ENCODE results near the gene STK31.
"Not testable (repeated sequence)": the region's sequence is repeated elsewhere in the genome, so short reads cannot be mapped to it uniquely, and the experiment has no call there.

Gene STK31

DNA sequence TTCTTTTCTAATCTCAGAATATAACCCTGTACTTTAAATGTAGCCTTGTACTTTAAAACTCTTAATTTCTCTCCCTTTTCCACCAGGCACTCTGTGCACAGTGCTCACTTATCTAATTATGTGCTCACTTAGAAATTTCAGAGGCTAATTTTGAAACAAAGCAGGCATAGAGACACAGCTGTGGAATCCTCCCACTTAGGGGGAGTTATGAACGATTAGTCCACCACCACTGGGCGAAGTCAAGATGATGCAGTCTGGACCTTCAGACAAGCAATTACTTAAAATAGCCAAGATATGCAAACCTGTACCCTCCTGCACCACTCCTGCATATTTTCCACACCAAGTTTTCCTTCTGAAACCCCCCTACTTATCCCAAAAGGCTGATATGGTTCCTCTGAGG, 143.0 kb downstream of the STK31 start:
- ChIA-PET CTCF (interaction anchor here (1.5 kb wide), 1 partner anchor 9 kb away, joined by 7 read pairs; no protein-coding TSS in a partner anchor), POLR2A (no interaction called here)
- H3K4me3 ChIP-seq (ENCODE audit: low read depth, low read length): no peak overlapping the region
- TF ChIP-seq, protein P1, sequence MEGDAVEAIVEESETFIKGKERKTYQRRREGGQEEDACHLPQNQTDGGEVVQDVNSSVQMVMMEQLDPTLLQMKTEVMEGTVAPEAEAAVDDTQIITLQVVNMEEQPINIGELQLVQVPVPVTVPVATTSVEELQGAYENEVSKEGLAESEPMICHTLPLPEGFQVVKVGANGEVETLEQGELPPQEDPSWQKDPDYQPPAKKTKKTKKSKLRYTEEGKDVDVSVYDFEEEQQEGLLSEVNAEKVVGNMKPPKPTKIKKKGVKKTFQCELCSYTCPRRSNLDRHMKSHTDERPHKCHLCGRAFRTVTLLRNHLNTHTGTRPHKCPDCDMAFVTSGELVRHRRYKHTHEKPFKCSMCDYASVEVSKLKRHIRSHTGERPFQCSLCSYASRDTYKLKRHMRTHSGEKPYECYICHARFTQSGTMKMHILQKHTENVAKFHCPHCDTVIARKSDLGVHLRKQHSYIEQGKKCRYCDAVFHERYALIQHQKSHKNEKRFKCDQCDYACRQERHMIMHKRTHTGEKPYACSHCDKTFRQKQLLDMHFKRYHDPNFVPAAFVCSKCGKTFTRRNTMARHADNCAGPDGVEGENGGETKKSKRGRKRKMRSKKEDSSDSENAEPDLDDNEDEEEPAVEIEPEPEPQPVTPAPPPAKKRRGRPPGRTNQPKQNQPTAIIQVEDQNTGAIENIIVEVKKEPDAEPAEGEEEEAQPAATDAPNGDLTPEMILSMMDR (IDR thresholded peaks at IDR 0.05; ENCODE audit: insufficient read depth, low read length, missing control alignments): no peak
- DNase-seq (ENCODE audit: low read depth, low spot score): no peak

DNA sequence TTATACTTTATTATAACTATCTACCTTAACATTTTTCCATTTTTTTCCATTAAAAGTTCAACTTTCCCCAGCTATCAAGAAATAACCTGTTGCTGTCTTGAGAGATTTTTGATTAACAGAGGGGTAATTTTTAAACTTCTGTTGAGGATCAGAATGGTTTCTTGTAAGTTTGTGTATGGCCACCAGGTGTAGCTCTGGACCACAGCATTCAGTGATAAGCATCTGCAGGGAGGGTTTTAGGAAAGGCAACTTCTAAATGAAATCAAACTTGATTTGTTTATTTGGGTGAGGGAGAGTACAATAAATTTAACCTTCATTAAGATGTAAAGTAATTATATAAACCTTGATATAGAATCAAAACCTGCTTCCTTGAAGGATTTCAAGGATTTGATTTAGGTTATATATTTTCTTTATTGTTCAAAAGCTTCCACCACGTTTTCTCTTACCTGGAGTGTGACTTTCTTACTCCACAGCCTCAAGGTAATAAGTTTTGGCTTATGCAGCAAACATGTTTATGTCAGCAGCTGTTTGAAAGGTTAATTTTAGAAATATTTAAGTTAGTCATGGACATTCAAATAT, 153.3 kb downstream of the STK31 start:
- TF ChIP-seq, protein P1 (IDR thresholded peaks at IDR 0.05; ENCODE audit: insufficient read depth, low read length, missing control alignments): peak; percentile 54
- POLR2A ChIA-PET: no interaction called here
- no peak for DNase-seq (ENCODE audit: low read depth, low spot score)
- no peak overlapping the region for H3K4me3 ChIP-seq (ENCODE audit: low read depth, low read length)
- CTCF ChIA-PET: interaction anchor here (0.9 to 4.3 kb wide), 11 partner anchors 11 to 1235 kb away, joined by 3 to 36 read pairs (median 3); no protein-coding TSS in a partner anchor

DNA sequence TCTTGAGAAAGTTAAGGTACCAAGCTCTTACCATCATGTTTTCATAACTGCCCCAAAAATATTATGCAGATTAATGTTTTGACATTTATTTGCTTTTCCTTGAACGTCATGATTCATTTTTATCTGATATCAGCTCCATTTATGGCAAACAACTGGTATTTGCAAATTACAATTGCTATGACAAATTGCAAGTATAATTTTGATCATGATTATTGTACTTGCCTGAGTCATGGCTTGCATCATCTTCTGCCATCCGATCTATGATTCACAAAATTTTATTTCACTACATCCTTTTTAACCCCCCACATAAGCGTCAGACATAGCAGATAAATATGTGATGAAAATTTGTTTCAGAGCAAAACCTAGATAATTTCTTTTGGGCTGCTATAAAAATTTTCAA, 155.0 kb downstream of the STK31 start:
- TF ChIP-seq, protein P1 (IDR thresholded peaks at IDR 0.05; ENCODE audit: insufficient read depth, low read length, missing control alignments): no peak
- DNase-seq (ENCODE audit: low read depth, low spot score): peak; percentile 36
- CTCF ChIA-PET: interaction anchor here (1.2 to 4.3 kb wide), 6 partner anchors 18 to 1233 kb away, joined by 3 to 36 read pairs (median 6); no protein-coding TSS in a partner anchor

DNA sequence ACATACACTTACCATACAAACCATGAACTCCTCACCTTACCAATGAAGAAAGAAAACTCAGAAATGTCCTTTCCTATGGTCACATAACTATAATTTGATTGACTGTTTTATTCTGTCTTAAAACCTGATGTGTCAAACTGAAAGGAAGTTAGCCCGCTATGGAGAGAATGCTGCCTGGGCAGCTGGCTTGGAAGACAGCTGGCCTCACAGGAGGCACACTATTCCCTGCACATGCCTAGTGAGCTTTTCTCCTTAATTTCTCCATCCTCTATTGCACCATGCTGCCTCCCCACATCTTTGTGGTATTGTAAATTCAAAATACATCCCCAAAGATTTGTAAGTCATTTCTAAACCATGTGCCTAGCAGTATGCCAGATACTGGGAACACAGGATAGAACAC, 163.3 kb downstream of the STK31 start:
- ChIA-PET CTCF (no interaction called here), POLR2A (no interaction called here)
- TF ChIP-seq, protein P1 (IDR thresholded peaks at IDR 0.05; ENCODE audit: insufficient read depth, low read length, missing control alignments): no peak
- no peak for DNase-seq (ENCODE audit: low read depth, low spot score)
- H3K4me3 ChIP-seq (ENCODE audit: low read depth, low read length): no peak overlapping the region

More for the DNA sequence above, 155.0 kb downstream of the STK31 start:
- H3K4me3 ChIP-seq (ENCODE audit: low read depth, low read length): no peak overlapping the region
- POLR2A ChIA-PET: no interaction called here

DNA sequence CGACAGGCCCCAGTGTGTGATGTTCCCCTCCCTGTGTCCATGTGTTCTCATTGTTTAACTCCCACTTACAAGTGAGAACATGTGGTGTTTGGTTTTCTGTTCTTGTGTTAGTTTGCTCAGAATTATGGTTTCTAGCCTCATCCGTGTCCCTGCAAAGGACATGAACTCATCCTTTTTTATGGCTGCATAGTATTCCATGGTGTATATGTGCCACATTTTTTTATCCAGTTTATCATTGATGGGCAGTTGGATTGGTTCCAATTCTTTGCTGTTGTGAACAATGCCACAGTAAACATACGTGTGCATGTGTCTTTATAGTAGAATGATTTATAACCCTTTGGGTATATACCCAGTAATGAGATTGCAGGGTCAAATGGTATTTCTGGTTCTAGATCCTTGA, 166.5 kb downstream of the STK31 start:
- H3K4me3 ChIP-seq (ENCODE audit: low read depth, low read length); CTCF ChIA-PET; DNase-seq (ENCODE audit: low read depth, low spot score); POLR2A ChIA-PET: not testable (repeated sequence)

Data from AG04449 (cell line).